Stimulated activated CD8-positive, alpha-beta memory T cell treated with anti-CD3 and anti-CD28 coated beads, Interleukin-7, amount 100 ng/mL, for 24 hours (primary cell): ENCODE data around the gene OLFML1.

Experiments
- DNase-seq: peaks from one replicate; pipeline ENCODE4 v3.0.0-alpha.2; 2020; ENCODE audit warnings: low read depth

OLFML1 gene

GRCh38 chr11:7485186-7486097 lies at the start of gene OLFML1:
Gene OLFML1 (plus strand): TSS chr11:7485506. CDS start chr11:7485876, 370 bp downstream.
- DNase-seq, result no peak

- DNase-seq, result no peak
These were observed 49.2 kb upstream of the OLFML1 start for GRCh38 chr11:7436146-7436545.

- DNase-seq, result no peak
These were observed 48.6 kb upstream of the OLFML1 start for GRCh38 chr11:7436657-7437056.

- DNase-seq, result no peak
These were observed 47.6 kb upstream of the OLFML1 start for GRCh38 chr11:7437696-7438095.

GRCh38 chr11:7439746-7440320 lies 45.5 kb upstream of the OLFML1 start:
- DNase-seq, result no peak

GRCh38 chr11:7442588-7443215 lies 42.6 kb upstream of the OLFML1 start:
- peak; percentile 58 for DNase-seq

- no peak for DNase-seq
These were observed 41.0 kb upstream of the OLFML1 start for GRCh38 chr11:7444091-7444981.

- DNase-seq, result no peak
These were observed 39.7 kb upstream of the OLFML1 start for GRCh38 chr11:7445564-7445963.

- no peak for DNase-seq
These were observed 37.1 kb upstream of the OLFML1 start for GRCh38 chr11:7448201-7448600.

- no peak for DNase-seq
These were observed 36.0 kb upstream of the OLFML1 start for GRCh38 chr11:7449211-7449840.

- no peak for DNase-seq
These were observed 35.5 kb upstream of the OLFML1 start for GRCh38 chr11:7449841-7450214.

- no peak for DNase-seq
These were observed 34.5 kb upstream of the OLFML1 start for GRCh38 chr11:7450836-7451235.

GRCh38 chr11:7451520-7451919 lies 33.8 kb upstream of the OLFML1 start:
- DNase-seq, result no peak

- no peak for DNase-seq
These were observed 33.3 kb upstream of the OLFML1 start for GRCh38 chr11:7451952-7452494.

GRCh38 chr11:7454854-7455253 lies 30.5 kb upstream of the OLFML1 start:
- DNase-seq, result no peak

- DNase-seq, result no peak
These were observed 28.1 kb upstream of the OLFML1 start for GRCh38 chr11:7457211-7457610.

- DNase-seq, result no peak
These were observed 22.6 kb upstream of the OLFML1 start for GRCh38 chr11:7462706-7463105.

GRCh38 chr11:7467652-7468051 lies 17.7 kb upstream of the OLFML1 start:
- DNase-seq, result no peak

- no peak for DNase-seq
These were observed 15.9 kb upstream of the OLFML1 start for GRCh38 chr11:7469351-7469865.

GRCh38 chr11:7471071-7471470 lies 14.2 kb upstream of the OLFML1 start:
- no peak for DNase-seq

GRCh38 chr11:7473717-7474116 lies 11.6 kb upstream of the OLFML1 start:
- no peak for DNase-seq
